Measurements from ENCODE around the gene SLC1A5.
"Not testable (repeated sequence)": the region's sequence is repeated elsewhere in the genome, so short reads cannot be mapped to it uniquely, and the experiment has no call there.

SLC1A5 gene

DNA sequence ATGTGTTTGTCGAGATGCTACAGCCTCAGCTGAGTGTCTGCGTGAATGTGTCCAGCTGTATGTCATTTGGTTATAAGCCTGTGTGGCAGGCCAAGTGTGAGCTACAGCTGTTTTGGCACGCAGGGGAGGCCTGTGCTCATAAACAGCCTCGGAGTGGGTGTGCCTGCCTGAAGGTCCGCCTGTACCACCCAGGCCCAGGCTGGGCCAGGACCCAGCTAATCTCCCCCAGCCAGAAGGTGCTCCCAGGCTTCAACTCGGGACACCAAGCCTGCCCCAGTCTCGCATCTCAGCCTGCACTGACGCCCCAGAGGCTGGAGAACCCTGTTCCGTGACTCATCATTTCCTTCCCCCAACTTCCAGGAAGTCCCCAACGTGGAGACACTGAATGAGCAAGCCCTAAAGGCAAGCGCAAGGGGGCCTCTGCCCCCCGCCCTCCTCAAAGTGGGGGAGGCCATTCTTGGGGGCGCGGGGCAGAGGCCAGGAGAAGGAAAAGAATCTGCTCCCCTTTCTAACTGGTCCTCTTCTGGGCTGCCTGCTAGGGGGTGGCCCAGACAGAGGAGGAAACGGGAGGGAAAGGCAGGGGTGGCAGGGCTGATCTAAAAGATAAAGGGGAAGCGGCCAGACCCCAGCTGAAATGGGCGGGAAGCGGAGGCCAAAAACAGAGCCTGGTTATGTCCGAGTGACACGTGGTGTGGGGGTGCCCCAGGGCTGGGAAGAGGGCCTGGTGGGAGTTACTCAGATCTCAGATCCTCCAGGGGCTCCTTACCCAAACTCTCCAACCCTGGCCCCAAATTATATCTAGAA lies 2.0 kb downstream of the SLC1A5 start:
- DNase-seq (ENCODE audit: low spot score in 2 of 2) = peak; percentile 56 to 67
- H3K27ac Mint-ChIP-seq = peak overlapping the region; percentile 95
- H3K4me1 Mint-ChIP-seq = peaks cover 43% of the 10 kb centered on the region
- H3K36me3 Mint-ChIP-seq = peaks cover 9% of the 10 kb centered on the region
- H3K4me3 Mint-ChIP-seq = peak overlapping the region; percentile 95
- ATAC-seq (ENCODE audit: low read depth) = peak; percentile 54
- H3K27me3 Mint-ChIP-seq = no peaks in the 10 kb centered on the region
- H3K9me3 Mint-ChIP-seq = no peaks in the 10 kb centered on the region

DNA sequence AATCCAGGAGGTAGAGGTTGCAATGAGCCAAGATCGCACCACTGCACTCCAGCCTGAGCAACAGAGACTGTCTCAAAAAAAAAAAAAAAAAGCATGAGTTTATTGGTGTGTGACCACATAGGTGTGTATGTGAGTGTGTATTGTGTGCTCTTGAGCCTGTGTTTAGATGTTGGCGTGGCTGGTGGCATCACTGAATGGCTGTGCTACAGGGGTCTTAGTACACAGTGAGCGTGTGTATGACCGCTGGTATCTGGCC lies 2.5 kb downstream of the SLC1A5 start:
- H3K4me1 Mint-ChIP-seq = peaks cover 43% of the 10 kb centered on the region
- H3K27me3 Mint-ChIP-seq = no peaks in the 10 kb centered on the region
- DNase-seq (ENCODE audit: low spot score in 2 of 2) = no peak
- H3K9me3 Mint-ChIP-seq = no peaks in the 10 kb centered on the region
- peak overlapping the region; percentile 95 for H3K4me3 Mint-ChIP-seq
- peak; percentile 21 for ATAC-seq (ENCODE audit: low read depth)
- H3K27ac Mint-ChIP-seq = peak overlapping the region; percentile 95
- peaks cover 9% of the 10 kb centered on the region for H3K36me3 Mint-ChIP-seq

DNA sequence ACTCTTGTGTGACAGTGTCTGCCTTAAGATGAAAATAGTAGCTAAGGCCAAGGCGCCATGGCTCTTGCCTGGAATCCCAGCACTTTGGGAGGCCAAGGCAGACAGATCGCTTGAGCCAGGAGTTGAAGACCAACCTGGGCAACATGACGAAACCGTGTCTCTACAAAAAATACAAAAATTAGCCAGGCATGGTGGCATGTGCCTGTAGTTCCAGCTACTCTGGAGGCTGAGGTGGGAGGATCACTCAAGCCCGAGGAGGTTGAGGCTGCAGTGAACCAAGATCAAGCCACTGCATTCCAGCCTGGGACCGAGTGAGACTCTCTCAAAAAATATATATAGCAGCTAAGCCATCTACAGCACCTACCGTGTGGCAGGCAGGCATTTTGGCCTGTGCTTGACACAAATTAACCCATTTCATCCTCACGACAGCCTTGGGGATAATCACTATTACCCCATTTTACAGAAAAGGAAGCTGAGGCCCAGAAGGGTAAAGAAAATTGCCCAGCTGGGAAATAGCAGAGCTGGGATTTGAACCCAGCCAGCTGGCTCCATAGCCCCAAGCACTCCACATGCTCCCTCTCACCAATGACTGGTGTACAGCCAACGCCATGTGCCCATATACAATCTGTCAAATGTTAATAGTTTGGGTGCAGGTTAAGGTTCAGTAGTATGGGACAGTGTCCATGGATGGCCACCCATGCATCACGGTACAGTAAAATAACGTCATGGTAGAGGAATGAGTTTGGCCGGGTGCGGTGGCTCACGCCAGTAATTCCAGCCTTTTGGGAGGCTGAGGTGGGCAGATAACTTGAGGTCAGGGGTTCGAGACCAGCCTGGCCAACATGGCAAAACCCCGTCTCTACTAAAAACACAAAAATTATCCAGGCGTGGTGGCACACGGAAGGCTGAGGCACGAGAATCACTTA lies 3.1 kb downstream of the SLC1A5 start:
- Mint-ChIP-seq H3K36me3 (peaks cover 9% of the 10 kb centered on the region), H3K4me3 (peak overlapping the region; percentile 95), H3K4me1 (peaks cover 43% of the 10 kb centered on the region), H3K9me3 (no peaks in the 10 kb centered on the region), H3K27ac (peak overlapping the region; percentile 95), H3K27me3 (no peaks in the 10 kb centered on the region)
- DNase-seq (ENCODE audit: low spot score in 2 of 2) (no peak), ATAC-seq (ENCODE audit: low read depth) (no peak)

DNA sequence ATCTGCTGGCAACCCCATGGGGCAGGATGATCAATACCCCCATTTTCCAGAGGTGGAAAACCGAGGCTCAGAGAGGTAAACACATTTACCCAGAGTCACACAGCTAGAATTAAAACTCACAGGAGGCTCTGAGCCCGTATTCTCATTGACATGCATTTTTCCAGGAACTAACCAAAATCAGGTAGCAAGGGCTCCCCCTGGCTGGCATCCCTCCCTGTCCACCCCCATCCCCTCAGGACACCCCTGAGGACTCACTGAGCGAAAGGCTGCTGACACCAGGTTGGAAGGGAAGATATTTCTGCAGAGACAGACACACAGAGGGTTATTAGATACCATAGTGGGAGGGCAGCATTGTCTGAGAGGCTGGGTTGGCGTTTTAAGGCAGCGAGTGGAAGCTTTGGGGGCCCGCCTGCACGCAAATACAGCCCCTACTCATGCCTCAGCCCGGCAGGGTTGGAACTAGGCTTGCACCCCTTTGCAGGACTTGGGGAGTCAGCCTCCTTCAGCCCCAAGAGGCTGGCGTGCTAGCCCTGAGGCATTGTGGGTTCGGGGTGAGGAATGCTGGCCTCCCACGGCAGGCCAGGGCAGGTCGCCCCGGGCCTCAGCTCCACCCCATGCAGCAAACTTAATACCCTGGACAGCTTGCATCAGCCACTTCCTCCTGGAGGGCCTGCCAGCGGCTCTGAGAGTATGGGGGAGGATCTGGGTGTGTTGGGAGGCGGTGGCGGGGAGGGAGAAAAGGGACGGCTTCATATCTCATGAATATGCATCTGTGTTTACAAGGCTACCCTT lies 3.9 kb downstream of the SLC1A5 start:
- ATAC-seq (ENCODE audit: low read depth) = no peak
- DNase-seq (ENCODE audit: low spot score in 2 of 2) = no peak

DNA sequence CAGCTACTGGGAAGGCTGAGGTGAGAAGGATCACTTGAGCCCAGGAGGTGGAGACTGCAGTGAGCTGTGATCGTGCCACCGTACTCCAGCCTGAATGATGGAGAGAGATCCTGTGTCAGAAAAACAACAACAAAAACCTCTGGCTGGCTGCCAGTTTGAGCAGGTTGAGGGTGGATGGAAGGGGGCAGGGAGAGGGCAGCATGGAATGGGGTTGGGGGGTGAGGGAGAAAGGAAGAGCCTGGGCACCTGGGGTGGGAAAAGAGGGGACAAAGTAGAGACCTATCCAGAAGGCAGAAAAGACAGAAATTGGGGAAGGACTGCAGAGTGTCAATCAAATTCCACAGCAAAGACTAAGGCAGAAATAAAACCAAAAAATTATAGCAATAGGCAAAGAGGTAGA lies 4.7 kb downstream of the SLC1A5 start:
- ATAC-seq (ENCODE audit: low read depth) = no peak
- no peak for DNase-seq (ENCODE audit: low spot score in 2 of 2)
- Mint-ChIP-seq H3K27ac (peak overlapping the region; percentile 95), H3K36me3 (peaks cover 11% of the 10 kb centered on the region), H3K4me3 (peak overlapping the region; percentile 45), H3K27me3 (no peaks in the 10 kb centered on the region), H3K4me1 (peaks cover 40% of the 10 kb centered on the region), H3K9me3 (no peaks in the 10 kb centered on the region)

More for the DNA sequence above, 3.9 kb downstream of the SLC1A5 start:
- Mint-ChIP-seq H3K9me3 (no peaks in the 10 kb centered on the region), H3K4me1 (peaks cover 43% of the 10 kb centered on the region), H3K4me3 (peak overlapping the region; percentile 95), H3K27me3 (no peaks in the 10 kb centered on the region), H3K27ac (peak overlapping the region; percentile 95), H3K36me3 (peaks cover 10% of the 10 kb centered on the region)

DNA sequence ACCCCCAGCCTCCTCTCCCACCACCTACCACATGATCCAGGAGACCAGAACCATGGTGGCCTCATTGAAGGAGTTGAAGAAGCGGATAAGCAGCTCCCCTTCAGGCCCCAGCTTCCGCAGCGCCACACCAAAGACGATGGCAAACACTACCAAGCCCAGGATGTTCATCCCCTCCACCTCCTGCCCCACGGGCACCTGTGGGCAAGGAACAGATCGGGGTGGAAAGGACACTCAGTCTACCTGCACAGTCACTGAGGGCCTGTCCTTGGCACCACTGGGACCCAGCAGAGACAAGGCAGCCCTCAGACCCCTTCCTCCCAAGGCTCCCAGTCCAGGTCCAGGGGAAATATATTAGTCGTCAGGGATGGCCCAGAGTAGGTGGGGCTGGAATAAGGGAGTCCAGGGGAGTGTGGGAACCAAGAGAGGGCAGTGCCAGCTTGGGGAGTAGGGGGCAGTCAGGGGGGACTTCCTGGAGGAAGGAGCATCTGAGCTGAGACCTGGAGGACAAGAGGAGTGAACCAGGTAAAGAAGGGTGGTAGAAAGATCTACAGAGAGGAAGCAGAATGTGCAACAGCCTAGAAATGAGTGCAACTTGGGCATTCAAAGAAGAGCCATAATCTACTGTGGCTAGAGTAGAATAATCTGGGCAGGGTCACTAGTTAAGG lies 5.9 kb downstream of the SLC1A5 start:
- Mint-ChIP-seq H3K4me3 (no peak overlapping the region), H3K27me3 (no peaks in the 10 kb centered on the region), H3K27ac (peak overlapping the region; percentile 18), H3K9me3 (no peaks in the 10 kb centered on the region), H3K36me3 (peaks cover 15% of the 10 kb centered on the region), H3K4me1 (peaks cover 43% of the 10 kb centered on the region)
- DNase-seq (ENCODE audit: low spot score in 2 of 2) (no peak), ATAC-seq (ENCODE audit: low read depth) (no peak)

DNA sequence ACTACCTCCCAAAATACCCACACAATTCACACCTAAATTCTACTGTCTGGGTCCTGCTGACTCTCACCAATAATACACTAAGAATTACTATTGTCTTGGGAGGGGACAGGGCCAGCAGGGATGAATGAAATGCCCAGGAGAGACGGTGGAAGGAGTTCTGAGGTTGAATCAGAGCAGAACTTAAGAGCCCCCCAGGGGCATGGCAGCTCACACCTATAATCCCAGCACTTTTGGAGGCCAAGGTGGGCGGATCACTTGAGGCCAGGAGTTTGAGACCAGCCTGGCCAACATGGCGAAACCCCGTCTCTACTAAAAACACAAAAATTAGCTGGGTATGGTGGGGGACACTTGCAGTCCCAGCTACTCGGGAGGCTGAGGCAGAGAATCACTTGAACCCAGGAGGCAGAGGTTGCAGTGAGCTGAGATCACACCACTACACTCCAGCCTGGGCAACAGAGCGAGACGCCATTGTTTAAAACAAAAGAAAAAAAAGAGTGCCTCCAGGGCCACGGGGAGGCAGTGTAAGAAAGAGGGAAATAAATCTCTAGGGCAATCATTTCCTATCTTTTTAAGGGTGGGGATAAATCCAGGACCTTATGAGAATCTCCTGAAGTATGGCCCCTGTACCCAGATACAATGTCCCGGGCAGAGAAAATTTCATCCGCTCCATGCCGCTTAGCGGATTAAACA lies 10.3 kb downstream of the SLC1A5 start:
- not testable (repeated sequence) for H3K27ac Mint-ChIP-seq; H3K27me3 Mint-ChIP-seq; H3K9me3 Mint-ChIP-seq; H3K4me1 Mint-ChIP-seq; H3K4me3 Mint-ChIP-seq; DNase-seq (ENCODE audit: low spot score in 2 of 2); ATAC-seq (ENCODE audit: low read depth)
- peaks cover 28% of the 10 kb centered on the region for H3K36me3 Mint-ChIP-seq

DNA sequence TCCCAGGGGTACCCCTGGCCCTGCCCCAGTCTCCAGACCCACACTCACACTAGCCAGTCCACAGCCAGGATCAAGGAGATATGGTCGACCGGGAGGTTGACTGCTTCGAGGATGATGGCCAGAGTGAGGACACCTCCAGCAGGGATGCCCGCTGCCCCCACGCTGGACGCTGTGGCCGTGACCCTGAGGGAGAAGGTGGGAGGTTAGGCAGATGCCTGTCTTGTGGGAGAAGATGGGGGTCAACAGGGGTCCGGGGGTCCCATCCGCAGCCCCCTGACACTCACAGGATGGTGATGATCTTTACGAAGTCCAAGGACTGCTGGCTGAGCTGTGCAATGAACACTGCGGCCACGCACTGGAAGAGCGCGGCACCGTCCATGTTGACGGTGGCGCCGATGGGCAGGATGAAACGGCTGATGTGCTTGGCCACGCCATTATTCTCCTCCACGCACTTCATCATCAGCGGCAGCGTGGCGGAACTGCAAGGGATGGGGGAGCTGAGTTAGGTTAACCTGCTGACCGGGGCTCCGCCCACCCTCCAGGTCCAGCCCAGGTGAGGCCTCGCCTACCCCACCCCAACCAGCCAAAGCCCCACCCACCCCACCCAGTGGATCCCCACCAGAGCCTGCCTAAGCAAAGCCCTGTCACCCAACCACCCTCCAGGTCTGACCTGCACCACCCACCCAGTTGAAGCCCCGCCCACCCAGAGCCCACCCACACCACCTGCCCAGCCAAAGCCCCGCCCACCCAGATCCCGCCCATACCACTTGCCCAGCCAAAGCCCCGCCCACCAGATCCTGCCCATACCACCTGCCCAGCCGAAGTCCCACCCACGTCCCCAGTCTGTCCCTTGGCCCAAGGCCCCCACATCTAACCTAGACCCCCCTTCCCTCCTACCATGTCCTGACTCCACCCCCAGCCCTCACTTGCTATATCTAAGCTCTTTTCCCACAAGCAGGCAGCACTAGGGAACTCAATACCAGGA lies 11.2 kb downstream of the SLC1A5 start:
- H3K4me3 Mint-ChIP-seq = no peak overlapping the region
- peaks cover 5% of the 10 kb centered on the region for H3K4me1 Mint-ChIP-seq
- no peaks in the 10 kb centered on the region for H3K27me3 Mint-ChIP-seq
- no peak for DNase-seq (ENCODE audit: low spot score in 2 of 2)
- H3K9me3 Mint-ChIP-seq = no peaks in the 10 kb centered on the region
- H3K27ac Mint-ChIP-seq = no peak overlapping the region
- H3K36me3 Mint-ChIP-seq = peaks cover 23% of the 10 kb centered on the region
- ATAC-seq (ENCODE audit: low read depth) = no peak

DNA sequence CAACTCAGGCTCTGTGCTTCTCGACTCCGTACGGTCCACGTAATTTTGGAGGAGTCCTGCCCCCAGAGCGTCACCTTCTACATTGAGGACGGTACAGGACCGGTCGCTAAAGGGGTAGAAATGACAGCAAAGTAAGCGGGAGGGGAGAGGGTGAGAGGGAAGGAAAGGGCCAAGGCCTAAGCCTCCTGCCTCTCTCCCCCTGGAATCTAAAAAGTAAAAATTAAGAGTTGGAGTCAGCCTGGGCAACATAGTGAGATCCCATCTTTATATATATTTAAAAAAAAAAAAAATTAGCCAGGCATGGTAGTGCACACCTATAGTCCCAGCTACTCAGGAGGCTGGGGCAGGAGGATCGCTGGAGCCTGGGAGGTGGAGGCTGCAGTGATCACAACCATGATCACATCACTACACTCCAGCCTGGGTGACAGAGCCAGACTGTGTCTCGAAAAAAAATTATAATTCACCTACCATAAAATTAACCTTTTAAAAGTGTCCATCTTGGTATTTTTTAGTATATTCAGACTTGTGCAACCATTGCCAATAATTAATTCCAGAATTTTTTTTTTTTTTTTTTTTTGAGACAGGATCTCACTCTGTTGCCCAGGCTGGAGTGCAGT lies 12.6 kb downstream of the SLC1A5 start:
- H3K27ac Mint-ChIP-seq = no peak overlapping the region
- H3K27me3 Mint-ChIP-seq = no peaks in the 10 kb centered on the region
- peaks cover 3% of the 10 kb centered on the region for H3K4me1 Mint-ChIP-seq
- no peak overlapping the region for H3K4me3 Mint-ChIP-seq
- ATAC-seq (ENCODE audit: low read depth) (no peak), DNase-seq (ENCODE audit: low spot score in 2 of 2) (no peak)
- no peaks in the 10 kb centered on the region for H3K9me3 Mint-ChIP-seq
- peaks cover 20% of the 10 kb centered on the region for H3K36me3 Mint-ChIP-seq

DNA sequence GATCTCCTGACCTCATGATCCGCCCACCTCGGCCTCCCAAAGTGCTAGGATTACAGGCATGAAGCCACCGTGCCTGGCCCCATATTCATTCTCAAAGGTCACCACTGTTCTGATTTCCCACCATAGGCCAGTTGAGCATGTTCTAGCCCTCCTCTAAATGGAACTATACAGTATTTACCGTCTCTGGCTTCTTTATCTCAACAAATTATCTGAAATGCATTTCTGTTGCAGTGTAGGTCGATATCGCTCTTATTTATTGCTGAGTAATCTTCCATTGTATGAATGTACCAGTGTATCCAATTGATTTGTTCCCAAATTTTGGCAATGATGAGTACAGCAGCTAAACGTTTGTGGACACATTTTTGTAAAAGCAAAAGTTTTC lies 15.4 kb downstream of the SLC1A5 start:
- H3K4me3 Mint-ChIP-seq = no peak overlapping the region
- no peak for ATAC-seq (ENCODE audit: low read depth)
- H3K36me3 Mint-ChIP-seq = peaks cover 18% of the 10 kb centered on the region
- no peaks in the 10 kb centered on the region for H3K27me3 Mint-ChIP-seq
- H3K9me3 Mint-ChIP-seq = no peaks in the 10 kb centered on the region
- no peak overlapping the region for H3K27ac Mint-ChIP-seq
- DNase-seq (ENCODE audit: low spot score in 2 of 2) = no peak
- H3K4me1 Mint-ChIP-seq = peaks cover 3% of the 10 kb centered on the region

DNA sequence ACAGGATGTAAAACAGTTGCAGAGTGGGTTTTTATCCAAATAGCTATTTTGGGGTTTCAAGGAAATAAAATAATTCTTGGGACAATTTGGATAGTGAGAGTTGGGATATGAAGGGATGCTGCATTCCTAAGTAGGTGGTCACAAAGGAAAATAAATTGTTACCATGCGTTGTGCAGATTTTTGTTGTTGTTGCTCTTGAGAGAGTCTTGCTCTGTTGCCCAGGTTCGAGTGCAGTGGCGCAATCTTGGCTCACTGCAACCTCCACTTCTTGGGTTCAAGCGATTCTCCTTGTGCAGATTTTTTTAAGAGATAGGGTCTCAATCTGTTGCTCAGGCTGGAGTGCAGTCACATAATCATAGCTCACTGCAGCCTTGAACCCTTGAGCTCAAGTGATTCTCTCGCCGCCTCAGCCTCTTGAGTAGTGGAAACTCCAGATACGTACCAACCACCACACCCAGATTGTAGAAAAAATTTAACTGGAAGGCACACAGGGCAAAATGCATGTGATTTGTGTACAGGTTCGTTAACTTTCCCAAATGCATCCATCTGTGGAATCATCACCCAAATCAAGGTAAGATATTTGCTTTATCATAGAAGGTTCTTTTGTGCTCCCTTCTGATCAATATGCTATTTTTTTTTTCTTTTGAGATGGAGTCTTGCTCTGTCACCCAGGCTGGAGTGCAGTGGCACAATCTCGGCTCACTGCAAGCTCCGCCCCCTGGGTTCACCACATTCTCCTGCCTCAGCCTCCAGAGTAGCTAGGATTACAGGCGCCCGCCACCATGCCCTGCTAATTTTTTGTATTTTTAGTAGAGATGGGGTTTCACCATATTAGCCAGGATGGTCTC lies 16.0 kb downstream of the SLC1A5 start:
- DNase-seq (ENCODE audit: low spot score in 2 of 2) = no peak
- Mint-ChIP-seq H3K36me3 (peaks cover 14% of the 10 kb centered on the region), H3K9me3 (no peaks in the 10 kb centered on the region)

More for the DNA sequence above, 16.0 kb downstream of the SLC1A5 start:
- Mint-ChIP-seq H3K4me1 (no peaks in the 10 kb centered on the region), H3K27me3 (no peaks in the 10 kb centered on the region), H3K27ac (no peak overlapping the region), H3K4me3 (no peak overlapping the region)
- ATAC-seq (ENCODE audit: low read depth) = no peak

All from memory B cell (primary cell).